ENCODE data around the gene STH.

The STH gene

GRCh38 chr17:46027976-46028325 is 28.9 kb downstream of the STH start:
- DNase-seq (ENCODE audit: low spot score): no peak

- no peak for DNase-seq (ENCODE audit: low spot score)
These were observed 29.3 kb downstream of the STH start for GRCh38 chr17:46028374-46028773.

- DNase-seq (ENCODE audit: low spot score): no peak
These were observed 30.0 kb downstream of the STH start for GRCh38 chr17:46028981-46029565.

GRCh38 chr17:46029627-46030026 is 30.6 kb downstream of the STH start:
- DNase-seq (ENCODE audit: low spot score): no peak

GRCh38 chr17:46030752-46031151 is 31.7 kb downstream of the STH start:
- DNase-seq (ENCODE audit: low spot score): no peak

GRCh38 chr17:46031440-46031839 is 32.4 kb downstream of the STH start:
- DNase-seq (ENCODE audit: low spot score): no peak

GRCh38 chr17:46031920-46032319 is 32.9 kb downstream of the STH start:
- no peak for DNase-seq (ENCODE audit: low spot score)

GRCh38 chr17:46032909-46033308 is 33.9 kb downstream of the STH start:
- no peak for DNase-seq (ENCODE audit: low spot score)

- DNase-seq (ENCODE audit: low spot score): no peak
These were observed 34.3 kb downstream of the STH start for GRCh38 chr17:46033392-46033791.

GRCh38 chr17:46035112-46035818 is 36.2 kb downstream of the STH start:
- no peak for DNase-seq (ENCODE audit: low spot score)

GRCh38 chr17:46036491-46036890 is 37.4 kb downstream of the STH start:
- no peak for DNase-seq (ENCODE audit: low spot score)

GRCh38 chr17:46037722-46038255 is 38.7 kb downstream of the STH start:
- no peak for DNase-seq (ENCODE audit: low spot score)

- DNase-seq (ENCODE audit: low spot score): no peak
These were observed 39.4 kb downstream of the STH start for GRCh38 chr17:46038414-46038813.

GRCh38 chr17:46038937-46039336 is 39.9 kb downstream of the STH start:
- no peak for DNase-seq (ENCODE audit: low spot score)

GRCh38 chr17:46039592-46040186 is 40.6 kb downstream of the STH start:
- DNase-seq (ENCODE audit: low spot score): no peak

- DNase-seq (ENCODE audit: low spot score): no peak
These were observed 43.2 kb downstream of the STH start for GRCh38 chr17:46042246-46042645.

- no peak for DNase-seq (ENCODE audit: low spot score)
These were observed 43.9 kb downstream of the STH start for GRCh38 chr17:46042925-46043324.

GRCh38 chr17:46043606-46044005 is 44.6 kb downstream of the STH start:
- no peak for DNase-seq (ENCODE audit: low spot score)

GRCh38 chr17:46044286-46044928 is 45.4 kb downstream of the STH start:
- peak; percentile 29 for DNase-seq (ENCODE audit: low spot score)

GRCh38 chr17:46044989-46045388 is 45.9 kb downstream of the STH start:
- DNase-seq (ENCODE audit: low spot score): no peak

- DNase-seq (ENCODE audit: low spot score): peak; percentile 27
These were observed 46.6 kb downstream of the STH start for GRCh38 chr17:46045639-46046038.

GRCh38 chr17:46046957-46047356 is 47.9 kb downstream of the STH start:
- DNase-seq (ENCODE audit: low spot score): no peak

GRCh38 chr17:46047398-46047797 is 48.3 kb downstream of the STH start:
- no peak for DNase-seq (ENCODE audit: low spot score)

Data from activated CD4-positive, alpha-beta T cell treated with anti-CD3 and anti-CD28 coated beads, Interleukin-2, Interleukin-4, amounts not matched to agents 100 ng/mL and 50 ng/mL, durations not matched to agents 16 hours and 8 hours (primary cell).